GM12873 (cell line): Measurements from ENCODE around the gene AGPAT3.

Experiments used
- TF ChIP-seq, protein P1 (sequence below): IDR thresholded peaks from 2 replicates; pipeline ENCODE4 v1.5.1; 2012; ENCODE audit warnings: low read depth, mild to moderate bottlenecking, moderate library complexity, low read length, control low read depth; ENCODE audit not compliant: insufficient read depth; ENCODE audit errors: missing control alignments

AGPAT3 gene

DNA sequence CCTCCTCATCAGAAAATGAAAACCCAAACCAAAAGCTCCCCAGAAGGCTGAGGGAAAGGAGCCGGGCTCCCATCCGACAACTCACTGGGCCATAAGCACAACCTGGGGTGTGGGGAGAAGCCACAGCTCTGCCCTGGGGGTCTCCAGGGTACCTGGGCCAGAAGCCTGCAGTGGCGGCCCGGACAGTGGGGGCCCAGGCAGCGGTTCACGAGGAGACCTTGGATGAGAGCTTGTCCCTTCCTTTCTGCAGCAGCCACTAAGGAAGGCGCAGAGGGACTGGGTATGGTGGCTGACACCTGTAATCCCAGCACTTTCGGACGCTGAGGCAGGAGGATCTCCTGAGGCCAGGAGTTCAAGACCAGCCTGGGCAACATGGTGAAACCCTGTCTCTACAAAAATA is 129.6 kb downstream of the AGPAT3 start:
- TF ChIP-seq, protein P1, sequence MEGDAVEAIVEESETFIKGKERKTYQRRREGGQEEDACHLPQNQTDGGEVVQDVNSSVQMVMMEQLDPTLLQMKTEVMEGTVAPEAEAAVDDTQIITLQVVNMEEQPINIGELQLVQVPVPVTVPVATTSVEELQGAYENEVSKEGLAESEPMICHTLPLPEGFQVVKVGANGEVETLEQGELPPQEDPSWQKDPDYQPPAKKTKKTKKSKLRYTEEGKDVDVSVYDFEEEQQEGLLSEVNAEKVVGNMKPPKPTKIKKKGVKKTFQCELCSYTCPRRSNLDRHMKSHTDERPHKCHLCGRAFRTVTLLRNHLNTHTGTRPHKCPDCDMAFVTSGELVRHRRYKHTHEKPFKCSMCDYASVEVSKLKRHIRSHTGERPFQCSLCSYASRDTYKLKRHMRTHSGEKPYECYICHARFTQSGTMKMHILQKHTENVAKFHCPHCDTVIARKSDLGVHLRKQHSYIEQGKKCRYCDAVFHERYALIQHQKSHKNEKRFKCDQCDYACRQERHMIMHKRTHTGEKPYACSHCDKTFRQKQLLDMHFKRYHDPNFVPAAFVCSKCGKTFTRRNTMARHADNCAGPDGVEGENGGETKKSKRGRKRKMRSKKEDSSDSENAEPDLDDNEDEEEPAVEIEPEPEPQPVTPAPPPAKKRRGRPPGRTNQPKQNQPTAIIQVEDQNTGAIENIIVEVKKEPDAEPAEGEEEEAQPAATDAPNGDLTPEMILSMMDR, result no peak

DNA sequence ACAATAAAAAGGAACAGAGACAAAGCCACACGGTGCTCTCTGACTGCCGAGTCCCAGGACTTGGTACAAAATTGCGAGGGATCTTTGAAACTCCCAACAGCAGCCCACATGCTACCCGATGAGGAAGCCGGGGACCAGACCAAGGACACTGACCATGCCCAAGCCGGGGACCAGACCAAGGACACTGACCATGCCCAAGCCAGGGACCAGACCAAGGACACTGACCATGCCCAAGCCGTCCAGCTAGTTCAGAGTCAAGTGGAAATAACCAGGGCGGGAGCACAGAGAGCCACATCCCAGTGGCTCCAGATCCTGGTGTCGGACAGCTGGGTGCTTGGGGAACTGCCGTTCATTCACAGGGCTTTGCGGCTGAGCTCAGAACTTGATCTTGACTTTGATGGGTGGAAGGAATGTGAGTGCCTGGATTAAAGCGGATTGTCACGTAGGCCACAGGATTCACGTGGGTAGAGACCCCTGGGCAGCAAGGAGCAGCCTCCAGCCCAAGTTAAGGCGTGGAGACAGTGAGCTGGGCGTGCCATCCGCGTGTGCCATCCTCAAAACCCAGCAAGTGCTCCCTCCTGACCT is 130.6 kb downstream of the AGPAT3 start:
- TF ChIP-seq, protein P1, result no peak

DNA sequence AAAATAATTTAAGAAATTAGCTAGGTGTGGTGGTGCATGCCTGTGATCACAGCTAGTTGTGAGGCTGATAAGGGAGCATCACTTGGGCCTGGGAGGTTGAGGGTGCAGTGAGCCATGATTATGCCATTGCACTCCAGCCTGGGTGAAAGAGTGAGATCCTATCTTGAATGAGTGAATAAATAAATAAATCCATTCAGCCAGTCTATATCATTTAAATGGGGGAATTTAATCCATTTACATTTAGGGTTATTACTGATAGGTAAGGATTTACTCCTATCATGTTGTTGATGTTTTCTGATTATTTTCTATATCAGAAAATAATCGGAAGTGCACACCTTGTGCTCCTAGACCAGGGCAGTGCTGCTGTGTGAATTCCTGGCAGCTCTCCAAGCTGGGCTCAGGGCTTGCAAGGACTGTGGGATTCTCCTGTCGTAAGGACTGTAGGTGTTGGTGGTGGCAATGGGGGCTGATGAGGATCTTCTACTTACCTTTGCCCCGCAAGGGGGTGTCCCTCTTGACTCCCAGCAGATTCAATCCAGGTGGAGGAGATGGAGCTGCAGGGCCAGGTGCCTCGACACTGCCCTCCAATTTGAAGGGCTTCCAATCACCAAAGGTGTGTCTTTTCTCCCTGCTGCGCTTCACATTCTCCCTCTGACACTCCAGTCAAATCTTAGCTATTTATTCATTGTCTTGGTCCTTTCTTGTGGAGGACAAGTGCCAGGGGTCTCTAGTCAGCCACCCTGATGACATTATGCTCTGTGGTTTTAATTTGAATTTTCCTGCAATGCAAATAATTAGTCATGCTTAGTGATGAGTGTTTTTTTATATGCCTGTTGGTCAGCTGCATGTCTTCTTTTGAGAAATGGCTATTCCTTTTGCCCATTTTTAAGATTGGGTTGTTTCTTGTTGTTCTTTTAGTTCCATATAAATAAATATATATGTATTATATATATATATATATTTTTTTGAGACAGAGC is 133.0 kb downstream of the AGPAT3 start:
- TF ChIP-seq, protein P1, result no peak

DNA sequence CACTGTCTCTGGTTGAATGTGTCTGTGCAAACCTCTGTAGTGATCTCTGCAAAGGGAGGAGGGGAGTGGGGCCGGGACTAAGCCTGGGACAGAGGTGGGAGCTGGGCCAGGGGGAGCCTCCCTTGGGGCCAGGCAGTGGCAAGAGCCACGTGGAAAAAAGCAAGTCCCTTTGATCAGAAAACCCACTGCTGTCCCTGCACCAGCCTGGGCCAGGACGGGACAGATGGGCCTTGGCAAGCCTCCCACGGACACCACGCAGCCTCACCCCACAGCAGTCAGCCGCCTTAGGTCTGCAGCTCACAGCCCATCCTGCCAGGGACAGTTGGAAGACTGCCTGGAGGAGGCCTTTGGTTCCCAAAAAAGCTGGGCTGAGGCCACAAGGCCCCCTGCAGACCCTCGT is 135.3 kb downstream of the AGPAT3 start:
- TF ChIP-seq, protein P1, result no peak

DNA sequence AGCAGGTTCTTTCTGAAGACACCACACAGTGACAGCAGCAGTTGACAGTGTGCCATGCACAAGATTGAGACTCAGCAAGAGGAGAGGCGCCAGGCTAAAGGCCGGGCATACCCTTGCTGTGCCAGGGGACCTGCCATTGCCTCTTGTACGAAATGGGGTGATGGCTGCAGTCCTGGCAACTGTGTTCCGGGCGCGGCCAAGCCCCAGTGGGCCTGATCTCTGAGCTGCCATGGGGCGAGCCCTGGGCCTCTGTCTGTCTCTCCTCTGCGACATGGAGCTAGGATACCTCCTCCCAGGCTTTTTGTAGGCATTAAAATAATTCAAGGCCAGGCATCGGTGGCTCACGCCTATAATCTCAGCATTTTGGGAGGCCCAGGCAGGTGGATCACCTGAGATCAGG is 137.5 kb downstream of the AGPAT3 start:
- TF ChIP-seq, protein P1, result no peak

DNA sequence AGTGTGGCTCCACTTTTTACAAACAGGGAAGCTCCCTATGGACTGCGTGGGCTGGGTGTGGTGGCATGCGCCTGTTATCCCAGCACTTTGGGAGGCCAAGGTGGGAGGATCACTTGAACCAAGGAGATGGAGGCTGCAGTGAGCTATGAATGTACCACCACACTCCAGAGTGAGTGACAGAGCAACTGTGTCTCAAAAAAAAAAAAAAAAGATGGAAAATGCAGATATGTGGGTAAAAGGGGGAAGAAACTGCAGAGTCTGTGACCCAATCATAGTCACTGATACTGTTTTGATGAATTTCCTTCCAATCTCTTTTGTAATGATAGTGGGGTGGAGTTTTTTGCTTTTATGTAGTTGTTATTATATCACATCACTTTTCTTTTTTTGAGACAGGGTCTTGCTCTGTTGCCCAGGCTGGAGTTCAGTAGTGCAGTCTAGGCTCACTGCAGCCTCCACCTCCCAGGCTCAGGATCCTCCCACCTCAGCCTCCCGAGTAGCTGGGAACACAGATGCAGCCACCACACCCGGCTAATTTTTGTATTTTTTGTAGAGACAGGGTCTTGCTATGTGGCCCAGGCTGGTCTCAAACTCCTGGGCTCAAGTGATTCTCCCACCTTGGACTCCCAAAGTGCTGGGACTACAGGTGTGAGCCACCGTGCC is 138.4 kb downstream of the AGPAT3 start:
- TF ChIP-seq, protein P1, result no peak

DNA sequence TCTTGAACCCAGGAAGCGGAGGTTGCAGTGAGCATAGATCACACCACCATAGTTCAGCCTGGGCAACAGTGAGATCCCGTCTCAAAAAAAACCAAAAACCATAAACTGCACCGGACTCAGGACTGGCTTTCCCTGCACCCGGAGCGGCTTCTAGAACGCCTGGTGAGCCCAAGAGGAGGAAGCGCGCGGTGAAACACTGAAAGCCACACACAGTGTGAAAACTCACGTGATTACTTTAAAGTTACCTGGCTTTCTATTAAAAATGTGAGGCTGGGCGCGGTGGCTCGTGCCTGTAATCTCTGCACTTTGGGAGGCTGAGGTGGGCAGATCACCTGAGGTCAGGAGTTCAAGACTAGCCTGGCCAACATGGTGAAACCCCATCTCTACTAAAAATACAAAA is 140.0 kb downstream of the AGPAT3 start:
- TF ChIP-seq, protein P1, result no peak
